Erythroblast (primary cell): Measurements from ENCODE around the gene SLC5A5.

Experiments used
- GATA1 ChIP-seq: IDR thresholded peaks from 2 replicates; pipeline ENCODE4 v1.6.1; 2011; ENCODE audit warnings: low read depth, mild to moderate bottlenecking, control low read depth, low read length, moderate library complexity
- POLR2A ChIP-seq: IDR thresholded peaks from 2 replicates; pipeline ENCODE4 v1.6.1; 2011; ENCODE audit warnings: mild to moderate bottlenecking, low read length

- no peak for TF ChIP-seq POLR2A
- no peak for TF ChIP-seq GATA1
Measured at GRCh38 chr19:17879466-17879865, 7.7 kb downstream of the SLC5A5 start.
